DND-41 (cell line): ENCODE results near the gene ST8SIA6.

Source experiments
- ATAC-seq: fragments of 200-7000 bp; cut with Tn5 transposase; 3 replicates; pipeline ENCODE4 v1.9.1; 2021; ENCODE audit warnings: low read depth; ENCODE audit not compliant: insufficient read depth
- DNase-seq: peaks from one replicate; pipeline ENCODE4 v3.0.0-alpha.2; 2020
- H2AFZ ChIP-seq: 2 replicates; pipeline ENCODE4 v1.6.0; 2012; ENCODE audit warnings: low read depth, low read length
- H3K27ac ChIP-seq: 2 replicates; pipeline ENCODE4 v1.5.1; 2012; ENCODE audit warnings: low read length, inconsistent platforms
- H3K27me3 ChIP-seq: fragments of 200-600 bp; sonication (generic); 2 replicates; pipeline ENCODE4 v1.6.0; 2012; ENCODE audit warnings: low read length, mild to moderate bottlenecking, inconsistent platforms; ENCODE audit not compliant: insufficient read depth, poor library complexity
- H3K36me3 ChIP-seq: 2 replicates; pipeline ENCODE4 v1.5.1; 2012; ENCODE audit warnings: low read length, inconsistent platforms; ENCODE audit not compliant: insufficient read depth
- H3K4me1 ChIP-seq: 2 replicates; pipeline ENCODE4 v1.5.1; 2012; ENCODE audit warnings: mild to moderate bottlenecking, low read length; ENCODE audit not compliant: insufficient read depth
- H3K4me2 ChIP-seq: 2 replicates; pipeline ENCODE4 v1.6.0; 2012; ENCODE audit warnings: mild to moderate bottlenecking, moderate library complexity, low read length, inconsistent platforms; ENCODE audit not compliant: insufficient read depth
- H3K4me3 ChIP-seq, 2 experiments: fragments of 200-600 bp in 1 of 2; shearing (Covaris generic) in 1 of 2; 2 replicates each; pipeline ENCODE4 v1.5.1; 2012 to 2016; ENCODE audit warnings: inconsistent platforms in 2 of 2, low read length in 2 of 2, mild to moderate bottlenecking in 2 of 2, low read depth in 1 of 2, moderate library complexity in 1 of 2
- H3K79me2 ChIP-seq: 2 replicates; pipeline ENCODE4 v1.6.0; 2012; ENCODE audit warnings: low read length, inconsistent platforms; ENCODE audit not compliant: insufficient read depth
- H3K9ac ChIP-seq: 2 replicates; pipeline ENCODE4 v1.6.0; 2012; ENCODE audit warnings: low read depth, mild to moderate bottlenecking, inconsistent platforms, low read length, moderate library complexity
- H3K9me3 ChIP-seq: 2 replicates; pipeline ENCODE4 v1.5.1; 2012; ENCODE audit warnings: low read length, moderate library complexity, mild to moderate bottlenecking, inconsistent platforms; ENCODE audit not compliant: insufficient read depth, severe bottlenecking
- H4K20me1 ChIP-seq: 2 replicates; pipeline ENCODE4 v1.6.0; 2012; ENCODE audit warnings: low read length; ENCODE audit not compliant: insufficient read depth
- CTCF ChIP-seq: IDR thresholded peaks from 2 replicates; pipeline ENCODE4 v1.5.1; 2012; ENCODE audit warnings: borderline replicate concordance, low read length, moderate library complexity, mild to moderate bottlenecking; ENCODE audit not compliant: poor library complexity, severe bottlenecking; ENCODE audit errors: extremely low read depth
- EZH2 ChIP-seq: IDR thresholded peaks from 3 replicates; pipeline ENCODE4 v1.6.1; 2012; ENCODE audit warnings: borderline replicate concordance, low read depth, mild to moderate bottlenecking, moderate library complexity, low read length, inconsistent platforms; ENCODE audit not compliant: severe bottlenecking

ST8SIA6 gene

GRCh38 chr10:17316488-17317170 lies 137.8 kb downstream of the ST8SIA6 start:
- no peak overlapping the region for H3K4me2 ChIP-seq
- H3K4me1 ChIP-seq, result no peaks in the 10 kb centered on the region
- no peak for ATAC-seq
- no peaks in the 10 kb centered on the region for H3K36me3 ChIP-seq
- no peaks in the 10 kb centered on the region for H3K79me2 ChIP-seq
- no peak overlapping the region for H3K4me3 ChIP-seq
- no peak for TF ChIP-seq EZH2
- no peak for TF ChIP-seq CTCF
- no peaks in the 10 kb centered on the region for H4K20me1 ChIP-seq
- H3K27ac ChIP-seq, result no peak overlapping the region
- H3K9me3 ChIP-seq, result no peaks in the 10 kb centered on the region
- no peak overlapping the region for H3K9ac ChIP-seq
- H2AFZ ChIP-seq, result no peak overlapping the region
- no peak for DNase-seq
- no peaks in the 10 kb centered on the region for H3K27me3 ChIP-seq

GRCh38 chr10:17309435-17309834 lies 145.0 kb downstream of the ST8SIA6 start:
- H4K20me1 ChIP-seq, result no peaks in the 10 kb centered on the region
- no peak for ATAC-seq

GRCh38 chr10:17307123-17307522 lies 147.3 kb downstream of the ST8SIA6 start:
- Histone ChIP-seq H3K79me2 (no peaks in the 10 kb centered on the region), H3K27ac (no peak overlapping the region), H3K36me3 (no peaks in the 10 kb centered on the region), H3K27me3 (no peaks in the 10 kb centered on the region), H3K4me2 (no peak overlapping the region), H3K4me3 (no peak overlapping the region), H3K9me3 (no peaks in the 10 kb centered on the region), H2AFZ (no peak overlapping the region), H3K4me1 (no peaks in the 10 kb centered on the region), H3K9ac (no peak overlapping the region), H4K20me1 (no peaks in the 10 kb centered on the region)
- DNase-seq (no peak), ATAC-seq (no peak)
- TF ChIP-seq EZH2 (no peak), CTCF (no peak)

More at GRCh38 chr10:17309435-17309834, 145.0 kb downstream of the ST8SIA6 start:
- TF ChIP-seq CTCF (no peak), EZH2 (no peak)
- no peaks in the 10 kb centered on the region for H3K79me2 ChIP-seq
- no peaks in the 10 kb centered on the region for H3K4me1 ChIP-seq
- no peaks in the 10 kb centered on the region for H3K27me3 ChIP-seq
- H3K27ac ChIP-seq, result no peak overlapping the region
- H3K4me3 ChIP-seq, result no peak overlapping the region
- no peak overlapping the region for H3K9ac ChIP-seq
- H3K9me3 ChIP-seq, result no peaks in the 10 kb centered on the region
- H3K4me2 ChIP-seq, result no peak overlapping the region
- H2AFZ ChIP-seq, result no peak overlapping the region
- H3K36me3 ChIP-seq, result no peaks in the 10 kb centered on the region
- no peak for DNase-seq
